Measurements from ENCODE around the gene LHX5. TPM values are rescaled to one million over a fixed set of nuclear protein-coding genes. Genes with fewer than 3 reads are reported as not detected.

Gene LHX5
- total RNA-seq, 2 experiments from 2014 or later, result not detected

- POLR2A ChIA-PET, result no interaction called here
- CTCF ChIA-PET, result no interaction called here
Measured at GRCh38 chr12:113478351-113479011, 6.8 kb upstream of the LHX5 start.

- ChIA-PET CTCF (no interaction called here), POLR2A (no interaction called here)
Measured at GRCh38 chr12:113477842-113478215, 6.2 kb upstream of the LHX5 start.

- ChIA-PET POLR2A (no interaction called here), CTCF (no interaction called here)
Measured at GRCh38 chr12:113477171-113477841, 5.6 kb upstream of the LHX5 start.

GRCh38 chr12:113476176-113476986 lies 4.7 kb upstream of the LHX5 start:
- ChIA-PET POLR2A (no interaction called here), CTCF (no interaction called here)

- CTCF ChIA-PET, result no interaction called here
- POLR2A ChIA-PET, result no interaction called here
Measured at GRCh38 chr12:113475451-113476175, 3.9 kb upstream of the LHX5 start.

GRCh38 chr12:113474635-113475436 lies 3.2 kb upstream of the LHX5 start:
- POLR2A ChIA-PET, result no interaction called here
- CTCF ChIA-PET, result no interaction called here

GRCh38 chr12:113473942-113474341 lies 2.3 kb upstream of the LHX5 start:
- CTCF ChIA-PET, result no interaction called here
- POLR2A ChIA-PET, result no interaction called here

GRCh38 chr12:113473400-113473799 lies 1.7 kb upstream of the LHX5 start:
- CTCF ChIA-PET, result no interaction called here
- POLR2A ChIA-PET, result no interaction called here

GRCh38 chr12:113472191-113473121 lies 785 bp upstream of the LHX5 start:
- CTCF ChIA-PET, result interaction anchor here (1.2 kb wide), 1 partner anchor 10 kb away, joined by 3 read pairs; no protein-coding TSS in a partner anchor
- POLR2A ChIA-PET, result no interaction called here

GRCh38 chr12:113470871-113471618 lies 626 bp downstream of the LHX5 start:
- ChIA-PET CTCF (interaction anchor here (1.2 kb wide), 1 partner anchor 11 kb away, joined by 3 read pairs; no protein-coding TSS in a partner anchor), POLR2A (no interaction called here)

- POLR2A ChIA-PET, result no interaction called here
- CTCF ChIA-PET, result no interaction called here
Measured at GRCh38 chr12:113469949-113470743, 1.5 kb downstream of the LHX5 start.

- CTCF ChIA-PET, result interaction anchor here (1.0 kb wide), 1 partner anchor 44 kb away, joined by 3 read pairs; no protein-coding TSS in a partner anchor
Measured at GRCh38 chr12:113469224-113469948, 2.3 kb downstream of the LHX5 start.

GRCh38 chr12:113468365-113469223 lies 3.1 kb downstream of the LHX5 start:
- CTCF ChIA-PET, result interaction anchor here (1.0 kb wide), 1 partner anchor 43 kb away, joined by 3 read pairs; no protein-coding TSS in a partner anchor
- POLR2A ChIA-PET, result no interaction called here

More at GRCh38 chr12:113469224-113469948, 2.3 kb downstream of the LHX5 start:
- POLR2A ChIA-PET, result no interaction called here

GRCh38 chr12:113467502-113468364 lies 3.9 kb downstream of the LHX5 start:
- ChIA-PET CTCF (interaction anchor here (1.0 kb wide), 1 partner anchor 42 kb away, joined by 3 read pairs; no protein-coding TSS in a partner anchor), POLR2A (no interaction called here)
